H54 (cell line): ENCODE data around the gene DENND5A.
A peak's percentile ranks its signal among the peaks of the same experiment; 100 is the strongest.
"Not testable (repeated sequence)": the region's sequence is repeated elsewhere in the genome, so short reads cannot be mapped to it uniquely, and the experiment has no call there.

ENCODE experiments used
- DNase-seq: peaks from one replicate; pipeline ENCODE4 v3.0.0; 2011; ENCODE audit warnings: low spot score, mixed read lengths; ENCODE audit not compliant: insufficient read length
- FAIRE-seq: peaks from 3 replicates; lab custom pipeline; 2011; peaks lifted over from hg19 to GRCh38; lab: Jason Lieb, UNC
- POLR2A ChIP-seq: IDR thresholded peaks from 2 replicates; pipeline ENCODE4 v1.6.1; 2011; ENCODE audit warnings: low read depth, mild to moderate bottlenecking, low read length

Gene DENND5A

DNA sequence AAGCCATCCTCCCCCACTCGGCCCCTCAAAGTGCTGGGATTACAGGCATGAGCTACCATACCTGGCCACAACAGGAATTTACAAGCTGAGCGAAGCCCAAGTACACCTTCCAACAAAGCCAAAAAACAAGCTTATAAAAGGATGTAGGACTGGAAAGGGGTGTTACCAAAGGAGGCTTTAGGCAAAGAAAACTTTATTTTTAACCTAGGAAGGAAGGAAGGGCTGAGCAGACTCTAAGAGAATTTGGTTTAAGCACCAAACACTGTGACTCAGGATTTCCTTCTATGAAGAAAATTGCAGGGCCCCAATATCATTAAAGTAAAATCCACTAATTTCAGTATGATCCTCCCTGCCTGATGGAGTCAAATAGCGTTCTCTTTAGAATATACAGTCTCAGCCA lies 12.1 kb downstream of the DENND5A start:
- TF ChIP-seq POLR2A = no peak
- FAIRE-seq = no peak
- DNase-seq = no peak

DNA sequence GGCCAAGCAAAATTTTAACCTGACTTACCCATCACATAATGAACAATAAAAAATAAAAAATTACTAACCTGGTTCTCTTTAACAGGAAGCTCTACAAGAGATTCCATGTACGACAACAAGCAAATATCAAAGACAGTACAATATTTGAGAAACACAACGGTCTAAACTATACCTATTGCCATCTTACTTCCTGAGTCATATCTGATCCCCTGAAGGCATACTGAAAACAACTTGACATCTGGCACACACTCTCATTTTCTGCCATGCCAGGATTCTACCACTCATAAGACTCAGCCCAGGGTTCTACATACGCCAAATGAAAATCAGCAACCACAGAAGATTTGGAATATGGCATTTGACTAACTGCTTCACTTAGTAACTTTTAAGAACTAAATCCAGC lies 13.8 kb downstream of the DENND5A start:
- FAIRE-seq (no peak), DNase-seq (no peak)
- no peak for TF ChIP-seq POLR2A

GRCh38 chr11:9250139-9250582 lies 15.0 kb downstream of the DENND5A start:
- no peak for FAIRE-seq
- DNase-seq = no peak
- no peak for TF ChIP-seq POLR2A

DNA sequence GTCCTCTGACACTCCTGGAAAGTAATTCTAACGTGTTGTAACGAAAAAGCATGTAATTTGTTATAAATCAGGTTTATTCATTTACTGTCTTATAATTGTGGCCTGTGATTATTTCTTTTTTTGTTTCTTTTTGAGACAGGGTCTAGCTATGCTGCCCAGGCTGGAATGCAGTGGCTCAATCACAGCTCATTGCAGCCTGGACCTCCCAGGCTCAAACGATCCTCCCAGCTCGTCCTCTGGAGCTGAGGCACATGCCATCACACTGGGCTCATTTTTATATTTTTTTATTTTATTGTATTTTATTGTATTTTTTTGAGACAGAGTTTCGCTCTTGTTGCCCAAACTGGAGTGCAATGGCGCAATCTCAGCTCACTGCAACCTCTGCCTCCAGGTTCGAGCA lies 15.9 kb downstream of the DENND5A start:
- DNase-seq (no peak), FAIRE-seq (no peak)
- no peak for TF ChIP-seq POLR2A

- DNase-seq = no peak
- no peak for FAIRE-seq
- no peak for TF ChIP-seq POLR2A
Measured at GRCh38 chr11:9247863-9248262, 17.3 kb downstream of the DENND5A start.

GRCh38 chr11:9236242-9236641 lies 28.9 kb downstream of the DENND5A start:
- not testable (repeated sequence) for FAIRE-seq, DNase-seq

DNA sequence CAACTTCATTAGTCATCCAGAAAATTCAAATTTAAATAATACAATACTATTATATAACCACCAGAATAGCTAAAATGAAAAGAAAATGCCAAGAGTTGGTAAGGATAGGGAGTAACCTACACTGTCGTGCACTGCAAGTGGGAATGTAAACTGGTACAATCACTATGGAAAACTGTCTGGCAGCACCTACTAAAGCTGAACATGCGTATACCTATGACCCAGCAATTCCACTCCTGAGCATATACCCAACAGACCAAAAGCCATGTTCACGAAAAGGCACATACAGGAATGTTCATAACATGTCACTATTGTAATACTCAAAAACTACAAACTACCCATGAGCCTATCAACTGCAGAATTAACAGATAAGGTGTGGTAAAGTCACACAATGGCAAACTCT lies 32.7 kb downstream of the DENND5A start:
- FAIRE-seq (no peak), DNase-seq (no peak)
- TF ChIP-seq POLR2A = no peak

DNA sequence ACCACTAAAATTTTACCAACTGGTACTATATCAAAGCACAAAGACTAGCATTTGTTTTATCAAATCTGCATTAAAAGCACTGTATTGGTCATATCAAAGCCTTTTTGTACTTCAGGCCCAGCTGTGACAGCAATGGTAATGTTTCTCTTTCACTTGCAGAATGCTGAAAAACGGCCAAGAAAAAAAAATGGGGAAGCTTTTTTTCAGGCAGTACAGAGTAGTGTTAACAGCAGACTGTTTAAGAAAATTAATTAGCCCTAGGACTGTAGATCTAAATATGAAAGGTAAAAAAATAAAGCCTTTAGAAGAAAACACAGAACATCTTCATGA lies 33.3 kb downstream of the DENND5A start:
- DNase-seq (no peak), FAIRE-seq (no peak)
- no peak for TF ChIP-seq POLR2A

DNA sequence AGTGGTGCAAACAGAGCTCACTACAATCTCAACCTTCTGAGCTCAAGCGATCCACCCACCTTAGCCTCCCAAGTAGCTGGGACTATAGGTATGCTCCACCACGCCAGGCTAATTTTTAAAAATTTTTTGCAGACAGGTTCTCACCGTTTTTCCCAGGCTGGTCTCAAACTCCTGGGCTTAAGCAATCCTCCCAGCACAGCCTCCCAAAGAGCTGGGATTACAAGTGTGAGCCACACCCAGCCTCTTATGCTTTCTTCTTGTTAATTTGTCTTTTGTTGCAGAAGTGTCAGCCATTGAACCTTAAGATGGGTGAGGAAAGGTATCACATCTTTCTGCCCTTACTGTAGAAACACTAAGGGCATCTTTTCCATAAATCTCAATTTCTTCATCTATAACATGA lies 34.9 kb downstream of the DENND5A start:
- DNase-seq (no peak), FAIRE-seq (no peak)
- no peak for TF ChIP-seq POLR2A

DNA sequence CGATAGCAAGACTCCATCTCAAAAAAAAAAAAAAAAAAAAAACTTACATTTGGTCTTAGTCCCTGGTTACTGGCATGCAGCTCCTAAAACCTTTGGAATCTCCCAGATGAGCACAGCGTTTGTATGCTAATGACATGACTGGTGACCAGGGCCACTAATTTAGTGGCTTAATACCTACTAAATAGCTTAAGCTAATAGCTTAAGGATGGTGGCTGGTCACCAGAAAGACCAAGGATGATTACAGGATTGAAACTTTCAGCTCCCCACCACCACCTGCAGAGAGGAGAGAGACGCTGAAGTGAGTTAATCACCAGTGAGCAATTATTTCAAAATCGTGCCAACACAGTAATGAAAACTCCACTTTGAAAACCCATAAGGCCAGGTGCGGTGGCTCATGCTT lies 37.1 kb downstream of the DENND5A start:
- no peak for TF ChIP-seq POLR2A
- FAIRE-seq (no peak), DNase-seq (no peak)

DNA sequence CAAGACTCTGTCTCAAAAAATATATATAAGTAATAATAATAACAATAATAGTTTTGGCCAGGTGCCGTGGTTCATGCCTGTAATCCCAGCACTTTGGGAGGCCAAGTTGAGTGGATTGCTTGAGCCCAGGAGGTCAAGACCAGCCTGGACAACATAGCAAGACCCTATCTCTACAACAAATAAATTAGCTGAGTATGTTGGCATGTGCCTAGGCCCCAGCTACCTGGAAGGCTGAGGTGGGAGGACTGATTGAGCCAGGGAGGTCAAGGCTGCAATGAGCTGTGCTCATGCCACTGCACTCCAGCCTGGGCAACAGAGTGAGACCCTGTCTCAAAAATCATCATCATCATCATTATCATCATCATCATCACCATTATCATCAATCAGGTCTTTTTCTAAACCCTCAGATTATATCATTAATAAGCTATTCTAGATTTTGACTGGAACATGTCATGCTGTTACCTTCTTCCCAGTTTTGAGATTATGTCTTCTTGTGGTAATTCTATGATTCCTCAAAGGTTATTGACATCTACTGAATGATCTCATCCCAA lies 39.3 kb downstream of the DENND5A start:
- no peak for FAIRE-seq
- TF ChIP-seq POLR2A = no peak
- no peak for DNase-seq

- FAIRE-seq = no peak
- TF ChIP-seq POLR2A = no peak
- no peak for DNase-seq
Measured at GRCh38 chr11:9222654-9223053, 42.5 kb downstream of the DENND5A start.

DNA sequence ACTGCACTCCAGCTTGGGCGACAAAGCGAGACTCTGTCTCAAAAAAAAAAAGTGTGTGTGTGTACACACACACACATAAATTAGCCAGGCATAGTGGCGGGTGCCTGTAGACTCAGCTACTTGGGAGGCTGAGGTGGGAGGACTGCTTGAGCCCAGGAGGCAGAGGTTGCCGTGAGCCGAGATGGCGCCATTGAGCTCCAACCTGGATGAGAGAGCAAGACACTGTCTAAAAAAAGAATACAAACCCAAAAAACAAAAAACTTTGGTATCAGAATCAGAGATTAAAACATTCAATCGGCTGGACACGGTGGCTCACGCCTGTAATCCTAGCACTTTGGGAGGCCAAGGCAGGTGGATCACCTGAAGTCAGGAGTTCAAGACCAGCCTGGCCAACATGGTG lies 44.3 kb downstream of the DENND5A start:
- not testable (repeated sequence) for FAIRE-seq, DNase-seq

DNA sequence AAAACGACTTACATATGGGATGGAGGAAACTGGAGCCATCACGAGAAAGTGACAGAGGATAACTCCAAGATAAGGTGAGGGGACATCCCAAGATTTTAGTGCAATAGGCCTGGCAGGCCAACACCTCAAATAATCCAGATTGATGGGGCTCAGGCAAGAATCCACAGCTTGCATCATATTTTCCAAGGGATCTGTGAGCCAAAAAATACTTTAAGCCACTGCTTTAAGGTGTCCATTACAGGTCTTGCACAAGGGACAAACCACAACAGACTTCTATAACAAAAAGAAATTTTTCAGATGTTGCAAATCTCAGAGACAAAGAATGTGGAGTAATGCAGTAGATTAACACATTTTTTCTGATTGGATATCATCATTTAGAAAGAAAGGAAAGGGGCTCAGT lies 45.6 kb downstream of the DENND5A start:
- TF ChIP-seq POLR2A = no peak
- DNase-seq (no peak), FAIRE-seq (no peak)

- no peak for FAIRE-seq
- DNase-seq = no peak
Measured at GRCh38 chr11:9219115-9219514, 46.0 kb downstream of the DENND5A start.

DNA sequence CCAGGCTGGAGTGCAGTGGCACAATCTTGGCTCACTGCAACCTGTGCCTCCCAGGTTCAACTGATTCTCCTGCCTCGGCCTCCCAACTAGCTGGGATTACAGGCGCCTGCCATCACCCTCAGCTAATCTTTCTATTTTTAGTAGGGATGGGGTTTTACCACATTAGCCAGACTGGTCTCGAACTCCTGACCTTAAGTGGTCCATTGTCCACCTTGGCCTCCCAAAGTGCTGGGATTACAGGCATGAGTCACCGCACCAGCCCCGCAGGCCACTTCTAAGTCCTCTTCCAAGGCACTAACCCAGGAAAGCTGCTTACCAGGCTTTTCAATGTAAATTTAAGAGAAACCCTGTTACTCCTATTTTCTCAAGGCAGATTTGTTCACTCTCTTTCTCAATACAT lies 50.4 kb downstream of the DENND5A start:
- DNase-seq (no peak), FAIRE-seq (peak; percentile 48)
- no peak for TF ChIP-seq POLR2A

More at GRCh38 chr11:9219115-9219514, 46.0 kb downstream of the DENND5A start:
- TF ChIP-seq POLR2A = no peak
